GM18517 (cell line): ENCODE results near the gene CRISPLD2.
"Not testable (repeated sequence)": the region's sequence is repeated elsewhere in the genome, so short reads cannot be mapped to it uniquely, and the experiment has no call there.

Experiments used
- ATAC-seq: cut with Tn5 transposase; IDR thresholded peaks from one replicate; pipeline ENCODE4 v1.9.1; 2021; ENCODE audit warnings: mild to moderate bottlenecking, moderate library complexity; ENCODE audit not compliant: unreplicated experiment

CRISPLD2 gene

GRCh38 chr16:84821179-84821578 is 1.4 kb downstream of the CRISPLD2 start:
- ATAC-seq = no peak

GRCh38 chr16:84821728-84822689 is 2.2 kb downstream of the CRISPLD2 start:
- ATAC-seq = no peak

- ATAC-seq = no peak
These were observed 3.2 kb downstream of the CRISPLD2 start for GRCh38 chr16:84822990-84823389.

- no peak for ATAC-seq
These were observed 3.7 kb downstream of the CRISPLD2 start for GRCh38 chr16:84823484-84823883.

- no peak for ATAC-seq
These were observed 4.1 kb downstream of the CRISPLD2 start for GRCh38 chr16:84823926-84824325.

- ATAC-seq = no peak
These were observed 6.2 kb downstream of the CRISPLD2 start for GRCh38 chr16:84825896-84826557.

- ATAC-seq = no peak
These were observed 6.8 kb downstream of the CRISPLD2 start for GRCh38 chr16:84826558-84826941.

GRCh38 chr16:84827131-84827574 is 7.4 kb downstream of the CRISPLD2 start:
- no peak for ATAC-seq

GRCh38 chr16:84827897-84828296 is 8.1 kb downstream of the CRISPLD2 start:
- ATAC-seq = no peak

GRCh38 chr16:84828322-84828721 is 8.5 kb downstream of the CRISPLD2 start:
- ATAC-seq = no peak

- no peak for ATAC-seq
These were observed 9.6 kb downstream of the CRISPLD2 start for GRCh38 chr16:84829168-84829965.

- no peak for ATAC-seq
These were observed 11.1 kb downstream of the CRISPLD2 start for GRCh38 chr16:84830765-84831384.

- not testable (repeated sequence) for ATAC-seq
These were observed 11.9 kb downstream of the CRISPLD2 start for GRCh38 chr16:84831728-84832127.

GRCh38 chr16:84832488-84833143 is 12.8 kb downstream of the CRISPLD2 start:
- ATAC-seq = no peak

GRCh38 chr16:84833144-84833500 is 13.3 kb downstream of the CRISPLD2 start:
- ATAC-seq = no peak

GRCh38 chr16:84833542-84834402 is 14.0 kb downstream of the CRISPLD2 start:
- ATAC-seq = no peak

GRCh38 chr16:84834403-84834772 is 14.6 kb downstream of the CRISPLD2 start:
- ATAC-seq = no peak

GRCh38 chr16:84836234-84836647 is 16.5 kb downstream of the CRISPLD2 start:
- ATAC-seq = no peak

- no peak for ATAC-seq
These were observed 17.2 kb downstream of the CRISPLD2 start for GRCh38 chr16:84836967-84837366.
